GM23338 (cell line): ENCODE results near the gene CWC22.

Experiments
- CREB1 ChIP-seq: fragments of 250-450 bp; sonication (Bioruptor Pico); IDR thresholded peaks from 2 replicates; pipeline ENCODE4 v1.5.0; 2020; ENCODE audit warnings: low read depth, mild to moderate bottlenecking, moderate library complexity
- CTCF ChIP-seq, 2 experiments: fragments of 200-600 bp in 1 of 2; sonication (generic) in 1 of 2; conservative IDR thresholded peaks; 2 replicates each; pipeline versions ENCODE4 v1.5.1 to v1.6.1; 2016 to 2017; ENCODE audit warnings: antibody characterized with exemption in 2 of 2, low read depth in 2 of 2, mild to moderate bottlenecking in 2 of 2, moderate library complexity in 1 of 2
- EZH2 ChIP-seq: fragments of 200-600 bp; sonication (generic); IDR thresholded peaks from one replicate; pipeline ENCODE4 v1.8.0; 2017; ENCODE audit warnings: antibody characterized with exemption, mild to moderate bottlenecking, low read depth; ENCODE audit not compliant: unreplicated experiment
- EZH2phosphoT487 ChIP-seq: fragments of 200-600 bp; sonication (generic); IDR thresholded peaks from one replicate; pipeline ENCODE4 v1.8.1; 2018; ENCODE audit warnings: antibody characterized with exemption; ENCODE audit not compliant: unreplicated experiment
- JUNB ChIP-seq: IDR thresholded peaks from one replicate; pipeline ENCODE4 v1.6.1; 2016; ENCODE audit warnings: antibody characterized with exemption; ENCODE audit not compliant: unreplicated experiment
- NANOG ChIP-seq: IDR thresholded peaks from 2 replicates; pipeline ENCODE4 v1.6.1; 2016; ENCODE audit warnings: antibody characterized with exemption, borderline replicate concordance
- POLR2AphosphoS5 ChIP-seq: IDR thresholded peaks from 2 replicates; pipeline ENCODE4 v1.6.1; 2016; ENCODE audit warnings: antibody characterized with exemption, low read depth
- REST ChIP-seq: IDR thresholded peaks from one replicate; pipeline ENCODE4 v1.6.1; 2018; ENCODE audit warnings: antibody characterized with exemption; ENCODE audit not compliant: unreplicated experiment
- STAT1 ChIP-seq: IDR thresholded peaks from one replicate; pipeline ENCODE4 v1.6.1; 2016; ENCODE audit warnings: antibody characterized with exemption; ENCODE audit not compliant: unreplicated experiment
- ZNF462 ChIP-seq: fragments of 250-450 bp; sonication (Bioruptor Pico); IDR thresholded peaks from 2 replicates; pipeline ENCODE4 v1.5.0; 2020; ENCODE audit warnings: mild to moderate bottlenecking, moderate library complexity
- TF ChIP-seq, protein P1 (sequence below): IDR thresholded peaks from 2 replicates; pipeline ENCODE4 v1.6.1; 2016; ENCODE audit warnings: antibody characterized with exemption

GRCh38 chr2:179939259-179939658 lies 67.8 kb downstream of the CWC22 start:
- TF ChIP-seq CTCF (conservative IDR thresholded peaks at IDR 0.05; ENCODE audit: low read depth in 2 of 2) = no peak
- no peak for TF ChIP-seq CREB1 (CRISPR knock-in tag)
- TF ChIP-seq STAT1 = no peak
- TF ChIP-seq EZH2phosphoT487 = no peak
- no peak for TF ChIP-seq REST
- no peak for TF ChIP-seq POLR2AphosphoS5
- TF ChIP-seq EZH2 = no peak
- no peak for TF ChIP-seq NANOG
- TF ChIP-seq ZNF462 (CRISPR knock-in tag) = no peak
- TF ChIP-seq, protein P1, sequence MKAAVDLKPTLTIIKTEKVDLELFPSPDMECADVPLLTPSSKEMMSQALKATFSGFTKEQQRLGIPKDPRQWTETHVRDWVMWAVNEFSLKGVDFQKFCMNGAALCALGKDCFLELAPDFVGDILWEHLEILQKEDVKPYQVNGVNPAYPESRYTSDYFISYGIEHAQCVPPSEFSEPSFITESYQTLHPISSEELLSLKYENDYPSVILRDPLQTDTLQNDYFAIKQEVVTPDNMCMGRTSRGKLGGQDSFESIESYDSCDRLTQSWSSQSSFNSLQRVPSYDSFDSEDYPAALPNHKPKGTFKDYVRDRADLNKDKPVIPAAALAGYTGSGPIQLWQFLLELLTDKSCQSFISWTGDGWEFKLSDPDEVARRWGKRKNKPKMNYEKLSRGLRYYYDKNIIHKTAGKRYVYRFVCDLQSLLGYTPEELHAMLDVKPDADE = no peak
- TF ChIP-seq JUNB = no peak
